Epithelial cell of esophagus (primary cell): ENCODE measurements around the gene KLHDC10.

Source experiments
- DNase-seq: peaks from one replicate; pipeline ENCODE4 v3.0.0; 2010; ENCODE audit warnings: low read depth
- H3K4me3 ChIP-seq: 2 replicates; pipeline ENCODE4 v1.5.1; 2011; ENCODE audit warnings: mild to moderate bottlenecking, low read length, control low read depth
- TF ChIP-seq, protein P1 (sequence below): IDR thresholded peaks from 2 replicates; pipeline ENCODE4 v1.5.1; 2011; ENCODE audit warnings: low read depth, mild to moderate bottlenecking, low read length, control low read depth, inconsistent platforms; ENCODE audit not compliant: insufficient read depth; ENCODE audit errors: missing control alignments

KLHDC10 gene

DNA sequence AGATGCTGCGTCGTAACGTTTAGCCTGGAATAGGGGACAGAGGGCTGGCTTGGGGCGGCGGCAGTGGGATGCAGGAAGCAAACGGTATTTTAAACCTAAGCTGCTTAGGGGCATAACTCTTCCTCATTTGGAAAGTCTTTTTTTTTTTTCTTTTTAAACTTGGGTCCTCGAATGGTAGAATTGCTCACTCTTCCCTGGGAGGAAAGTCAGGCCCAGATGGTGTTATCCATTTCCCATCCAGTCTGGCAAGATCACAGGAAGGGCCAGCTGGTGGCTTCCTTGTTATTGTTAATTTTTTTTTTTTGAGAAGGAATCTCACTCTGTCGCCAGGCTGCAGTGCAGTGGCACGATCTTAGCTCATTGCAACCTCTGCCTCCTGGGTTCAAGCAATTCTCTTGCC lies 78.2 kb downstream of the KLHDC10 start:
- no peak overlapping the region for H3K4me3 ChIP-seq
- TF ChIP-seq, protein P1, sequence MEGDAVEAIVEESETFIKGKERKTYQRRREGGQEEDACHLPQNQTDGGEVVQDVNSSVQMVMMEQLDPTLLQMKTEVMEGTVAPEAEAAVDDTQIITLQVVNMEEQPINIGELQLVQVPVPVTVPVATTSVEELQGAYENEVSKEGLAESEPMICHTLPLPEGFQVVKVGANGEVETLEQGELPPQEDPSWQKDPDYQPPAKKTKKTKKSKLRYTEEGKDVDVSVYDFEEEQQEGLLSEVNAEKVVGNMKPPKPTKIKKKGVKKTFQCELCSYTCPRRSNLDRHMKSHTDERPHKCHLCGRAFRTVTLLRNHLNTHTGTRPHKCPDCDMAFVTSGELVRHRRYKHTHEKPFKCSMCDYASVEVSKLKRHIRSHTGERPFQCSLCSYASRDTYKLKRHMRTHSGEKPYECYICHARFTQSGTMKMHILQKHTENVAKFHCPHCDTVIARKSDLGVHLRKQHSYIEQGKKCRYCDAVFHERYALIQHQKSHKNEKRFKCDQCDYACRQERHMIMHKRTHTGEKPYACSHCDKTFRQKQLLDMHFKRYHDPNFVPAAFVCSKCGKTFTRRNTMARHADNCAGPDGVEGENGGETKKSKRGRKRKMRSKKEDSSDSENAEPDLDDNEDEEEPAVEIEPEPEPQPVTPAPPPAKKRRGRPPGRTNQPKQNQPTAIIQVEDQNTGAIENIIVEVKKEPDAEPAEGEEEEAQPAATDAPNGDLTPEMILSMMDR = no peak
- no peak for DNase-seq

- H3K4me3 ChIP-seq = no peak overlapping the region
- TF ChIP-seq, protein P1 = no peak
- no peak for DNase-seq
Observed at GRCh38 chr7:130149281-130150139, 79.2 kb downstream of the KLHDC10 start.

GRCh38 chr7:130150587-130150986 lies 80.3 kb downstream of the KLHDC10 start:
- TF ChIP-seq, protein P1 = no peak
- no peak overlapping the region for H3K4me3 ChIP-seq
- DNase-seq = no peak

- DNase-seq = no peak
- TF ChIP-seq, protein P1 = no peak
- H3K4me3 ChIP-seq = no peak overlapping the region
Observed at GRCh38 chr7:130151591-130152492, 81.5 kb downstream of the KLHDC10 start.

- DNase-seq = no peak
- TF ChIP-seq, protein P1 = no peak
- H3K4me3 ChIP-seq = no peak overlapping the region
Observed at GRCh38 chr7:130152493-130153210, 82.3 kb downstream of the KLHDC10 start.

- TF ChIP-seq, protein P1 = no peak
- DNase-seq = no peak
- H3K4me3 ChIP-seq = no peak overlapping the region
Observed at GRCh38 chr7:130153211-130153908, 83.0 kb downstream of the KLHDC10 start.
